Erythroblast (primary cell): ENCODE measurements around the gene TMEM95.

Experiments used
- GATA1 ChIP-seq: IDR thresholded peaks from 2 replicates; pipeline ENCODE4 v1.6.1; 2011; ENCODE audit warnings: low read depth, mild to moderate bottlenecking, control low read depth, low read length, moderate library complexity
- POLR2A ChIP-seq: IDR thresholded peaks from 2 replicates; pipeline ENCODE4 v1.6.1; 2011; ENCODE audit warnings: mild to moderate bottlenecking, low read length

- no peak for TF ChIP-seq POLR2A
- TF ChIP-seq GATA1, result no peak
These were observed 603 bp upstream of the TMEM95 start for GRCh38 chr17:7354262-7354843.
